Peyer's patch (tissue), 4 donors: ENCODE measurements around the gene E2F4. TPM values are rescaled to one million over a fixed set of nuclear protein-coding genes. Genes with fewer than 3 reads are reported as not detected.

Experiments used
- DNase-seq, 3 donors: peaks; one replicate each; pipeline ENCODE4 v3.0.0-alpha.2; 2017 to 2019
- H3K27ac ChIP-seq, 4 donors: fragments of 200-600 bp; sonication (generic); one replicate each; pipeline ENCODE4 v1.5.1; 2016 to 2019
- H3K27me3 ChIP-seq, 2 donors: fragments of 200-600 bp; sonication (generic); one replicate each; pipeline ENCODE4 v1.5.1; 2019
- H3K36me3 ChIP-seq, 3 donors: fragments of 200-600 bp; sonication (generic); one replicate each; pipeline ENCODE4 v1.5.1; 2016 to 2019
- H3K4me1 ChIP-seq, 4 donors: fragments of 200-600 bp; sonication (generic); one replicate each; pipeline ENCODE4 v1.5.1; 2016 to 2019
- H3K4me3 ChIP-seq, 4 donors: fragments of 200-600 bp; sonication (generic); 1 replicate in 3 of 4; 2 replicates in 1 of 4; pipeline ENCODE4 v1.5.1; 2016 to 2019; ENCODE audit warnings: mild to moderate bottlenecking in 1 of 4
- H3K9me3 ChIP-seq, 4 donors: fragments of 200-600 bp; sonication (generic); one replicate each; pipeline ENCODE4 v1.5.1; 2016 to 2019; ENCODE audit warnings: mild to moderate bottlenecking in 1 of 4
- CTCF ChIP-seq, 6 experiments: fragments of 450-650 bp in 4 of 6; fragments of 200-600 bp in 2 of 6; sonication (generic) in 1 of 6; IDR thresholded peaks; one replicate each; pipeline ENCODE4 v1.5.1; 2017 to 2019; ENCODE audit warnings: antibody characterized with exemption in 6 of 6, mild to moderate bottlenecking in 3 of 6, moderate library complexity in 1 of 6
- POLR2A ChIP-seq, 2 donors: fragments of 450-650 bp; IDR thresholded peaks; one replicate each; pipeline ENCODE4 v1.5.1; 2017; ENCODE audit warnings: antibody characterized with exemption in 2 of 2, mild to moderate bottlenecking in 2 of 2, moderate library complexity in 2 of 2
- total RNA-seq, 4 donors: library from RNA; depleted of rRNA; stranded (reverse); fragments of >200 nt; gene quantifications; one replicate each; pipeline ENCODE4 v1.1.0, GENCODE V29; 2016

Gene E2F4
- total RNA-seq, 4 donors from 2014 or later = 122 to 182 (median 144) TPM

GRCh38 chr16:67235816-67236562 lies 44.0 kb downstream of the E2F4 start:
- Histone ChIP-seq H3K36me3 (peaks cover 0 to 78% (median 0%) of the 10 kb centered on the region in 3 donors), H3K4me1 (peaks cover 0 to 7% (median 2%) of the 10 kb centered on the region in 4 donors), H3K27ac (no peak overlapping the region), H3K4me3 (no peak overlapping the region), H3K27me3 (no peaks in the 10 kb centered on the region), H3K9me3 (no peaks in the 10 kb centered on the region)
- TF ChIP-seq CTCF (IDR thresholded peaks at IDR 0.05) (no peak), POLR2A (IDR thresholded peaks at IDR 0.05) (no peak)
- DNase-seq = no peak

- DNase-seq = peak in 1 of 3 donors; percentile 63
- Histone ChIP-seq H3K27me3 (no peaks in the 10 kb centered on the region), H3K9me3 (no peaks in the 10 kb centered on the region), H3K4me1 (peaks cover 0 to 15% (median 8%) of the 10 kb centered on the region in 4 donors), H3K36me3 (peaks cover 0 to 70% (median 0%) of the 10 kb centered on the region in 3 donors), H3K27ac (no peak overlapping the region), H3K4me3 (no peak overlapping the region)
- TF ChIP-seq POLR2A (IDR thresholded peaks at IDR 0.05) = no peak
- no peak for TF ChIP-seq CTCF (IDR thresholded peaks at IDR 0.05)
Measured at GRCh38 chr16:67236563-67237395, 44.8 kb downstream of the E2F4 start.

- TF ChIP-seq POLR2A (IDR thresholded peaks at IDR 0.05) (no peak), CTCF (IDR thresholded peaks at IDR 0.05) (no peak)
- DNase-seq = peak in 1 of 3 donors; percentile 41
- Histone ChIP-seq H3K27ac (no peak overlapping the region), H3K4me3 (no peak overlapping the region), H3K4me1 (peaks cover 0 to 24% (median 8%) of the 10 kb centered on the region in 4 donors), H3K9me3 (no peaks in the 10 kb centered on the region), H3K27me3 (no peaks in the 10 kb centered on the region), H3K36me3 (peaks cover 0 to 67% (median 0%) of the 10 kb centered on the region in 3 donors)
Measured at GRCh38 chr16:67237396-67238277, 45.7 kb downstream of the E2F4 start.

- no peak for TF ChIP-seq POLR2A (IDR thresholded peaks at IDR 0.05)
- TF ChIP-seq CTCF (IDR thresholded peaks at IDR 0.05) = no peak
- DNase-seq = no peak
Measured at GRCh38 chr16:67238278-67238575, 46.3 kb downstream of the E2F4 start.

GRCh38 chr16:67238806-67239470 lies 47.0 kb downstream of the E2F4 start:
- no peak overlapping the region for H3K4me3 ChIP-seq
- H3K27me3 ChIP-seq = no peaks in the 10 kb centered on the region
- peaks cover 0 to 37% (median 12%) of the 10 kb centered on the region in 4 donors for H3K4me1 ChIP-seq
- no peak overlapping the region for H3K27ac ChIP-seq
- TF ChIP-seq CTCF (IDR thresholded peaks at IDR 0.05) = no peak
- TF ChIP-seq POLR2A (IDR thresholded peaks at IDR 0.05) = no peak
- peak in 1 of 3 donors; percentile 19 for DNase-seq
- H3K36me3 ChIP-seq = peaks cover 0 to 58% (median 0%) of the 10 kb centered on the region in 3 donors
- H3K9me3 ChIP-seq = no peaks in the 10 kb centered on the region

More at GRCh38 chr16:67238278-67238575, 46.3 kb downstream of the E2F4 start:
- Histone ChIP-seq H3K27me3 (no peaks in the 10 kb centered on the region), H3K36me3 (peaks cover 0 to 65% (median 0%) of the 10 kb centered on the region in 3 donors), H3K4me1 (peaks cover 0 to 30% (median 8%) of the 10 kb centered on the region in 4 donors), H3K27ac (no peak overlapping the region), H3K4me3 (no peak overlapping the region), H3K9me3 (no peaks in the 10 kb centered on the region)
